Measurements from ENCODE around the gene KCND2.

Gene KCND2

DNA sequence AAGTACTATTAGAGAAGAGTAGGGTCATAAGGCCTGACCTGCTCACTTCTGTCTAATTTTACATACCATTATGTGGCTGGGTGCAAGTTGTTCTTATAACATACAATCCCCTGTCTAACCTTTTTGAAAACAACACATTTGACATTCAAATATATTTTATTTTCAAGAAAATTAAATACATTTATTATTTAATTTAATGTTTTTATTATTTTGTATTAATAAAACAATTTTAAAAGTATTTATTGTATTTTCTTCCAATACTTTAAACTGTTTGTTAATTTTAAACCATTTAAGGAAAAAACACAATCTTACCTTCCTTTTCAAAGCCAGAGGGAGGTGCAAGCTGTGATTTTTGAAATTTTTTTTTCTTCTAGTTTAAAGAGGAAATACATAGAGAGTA lies 232.8 kb downstream of the KCND2 start:
- Histone ChIP-seq H3K9ac (ENCODE audit: low read depth, low read length) (no peak overlapping the region), H2AFZ (ENCODE audit: low read depth, low read length) (no peak overlapping the region)

GRCh38 chr7:120512701-120513100 lies 239.7 kb downstream of the KCND2 start:
- H3K36me3 ChIP-seq (ENCODE audit: insufficient read depth, low read length): no peaks in the 10 kb centered on the region
- no peaks in the 10 kb centered on the region for H3K79me2 ChIP-seq (ENCODE audit: insufficient read depth, low read length)
- no peaks in the 10 kb centered on the region for H3K9me3 ChIP-seq (ENCODE audit: insufficient read depth, low read length, severe bottlenecking)
- no peak overlapping the region for H3K27ac ChIP-seq (ENCODE audit: low read length)
- no peak overlapping the region for H2AFZ ChIP-seq (ENCODE audit: low read depth, low read length)
- H3K27me3 ChIP-seq (ENCODE audit: insufficient read depth, low read length, poor library complexity): no peaks in the 10 kb centered on the region
- H4K20me1 ChIP-seq (ENCODE audit: insufficient read depth, low read length): no peaks in the 10 kb centered on the region
- H3K4me3 ChIP-seq (ENCODE audit: low read depth in 1 of 2, low read length in 2 of 2): no peak overlapping the region
- H3K4me2 ChIP-seq (ENCODE audit: insufficient read depth, low read length): no peak overlapping the region
- DNase-seq (no peak), ATAC-seq (ENCODE audit: insufficient read depth, low read depth) (no peak)
- H3K4me1 ChIP-seq (ENCODE audit: insufficient read depth, low read length): no peaks in the 10 kb centered on the region
- TF ChIP-seq, protein P1, sequence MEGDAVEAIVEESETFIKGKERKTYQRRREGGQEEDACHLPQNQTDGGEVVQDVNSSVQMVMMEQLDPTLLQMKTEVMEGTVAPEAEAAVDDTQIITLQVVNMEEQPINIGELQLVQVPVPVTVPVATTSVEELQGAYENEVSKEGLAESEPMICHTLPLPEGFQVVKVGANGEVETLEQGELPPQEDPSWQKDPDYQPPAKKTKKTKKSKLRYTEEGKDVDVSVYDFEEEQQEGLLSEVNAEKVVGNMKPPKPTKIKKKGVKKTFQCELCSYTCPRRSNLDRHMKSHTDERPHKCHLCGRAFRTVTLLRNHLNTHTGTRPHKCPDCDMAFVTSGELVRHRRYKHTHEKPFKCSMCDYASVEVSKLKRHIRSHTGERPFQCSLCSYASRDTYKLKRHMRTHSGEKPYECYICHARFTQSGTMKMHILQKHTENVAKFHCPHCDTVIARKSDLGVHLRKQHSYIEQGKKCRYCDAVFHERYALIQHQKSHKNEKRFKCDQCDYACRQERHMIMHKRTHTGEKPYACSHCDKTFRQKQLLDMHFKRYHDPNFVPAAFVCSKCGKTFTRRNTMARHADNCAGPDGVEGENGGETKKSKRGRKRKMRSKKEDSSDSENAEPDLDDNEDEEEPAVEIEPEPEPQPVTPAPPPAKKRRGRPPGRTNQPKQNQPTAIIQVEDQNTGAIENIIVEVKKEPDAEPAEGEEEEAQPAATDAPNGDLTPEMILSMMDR (IDR thresholded peaks at IDR 0.05; ENCODE audit: borderline replicate concordance, extremely low read depth, low read length, poor library complexity, severe bottlenecking): no peak
- TF ChIP-seq EZH2 (IDR thresholded peaks at IDR 0.05; ENCODE audit: borderline replicate concordance, low read depth, low read length, severe bottlenecking): no peak
- no peak overlapping the region for H3K9ac ChIP-seq (ENCODE audit: low read depth, low read length)

More for the DNA sequence above, 232.8 kb downstream of the KCND2 start:
- H3K4me3 ChIP-seq (ENCODE audit: low read depth in 1 of 2, low read length in 2 of 2): no peak overlapping the region
- H3K27ac ChIP-seq (ENCODE audit: low read length): no peak overlapping the region
- no peak overlapping the region for H3K4me2 ChIP-seq (ENCODE audit: insufficient read depth, low read length)
- no peak for DNase-seq
- no peaks in the 10 kb centered on the region for H3K4me1 ChIP-seq (ENCODE audit: insufficient read depth, low read length)
- no peaks in the 10 kb centered on the region for H3K9me3 ChIP-seq (ENCODE audit: insufficient read depth, low read length, severe bottlenecking)
- no peak for ATAC-seq (ENCODE audit: insufficient read depth, low read depth)
- H3K79me2 ChIP-seq (ENCODE audit: insufficient read depth, low read length): no peaks in the 10 kb centered on the region
- no peaks in the 10 kb centered on the region for H4K20me1 ChIP-seq (ENCODE audit: insufficient read depth, low read length)
- TF ChIP-seq EZH2 (IDR thresholded peaks at IDR 0.05; ENCODE audit: borderline replicate concordance, low read depth, low read length, severe bottlenecking): no peak
- TF ChIP-seq, protein P1 (IDR thresholded peaks at IDR 0.05; ENCODE audit: borderline replicate concordance, extremely low read depth, low read length, poor library complexity, severe bottlenecking): no peak
- H3K36me3 ChIP-seq (ENCODE audit: insufficient read depth, low read length): no peaks in the 10 kb centered on the region
- H3K27me3 ChIP-seq (ENCODE audit: insufficient read depth, low read length, poor library complexity): no peaks in the 10 kb centered on the region

- H3K9ac ChIP-seq (ENCODE audit: low read depth, low read length): no peak overlapping the region
- H4K20me1 ChIP-seq (ENCODE audit: insufficient read depth, low read length): no peaks in the 10 kb centered on the region
- H3K27me3 ChIP-seq (ENCODE audit: insufficient read depth, low read length, poor library complexity): no peaks in the 10 kb centered on the region
- no peaks in the 10 kb centered on the region for H3K36me3 ChIP-seq (ENCODE audit: insufficient read depth, low read length)
- no peak overlapping the region for H3K4me2 ChIP-seq (ENCODE audit: insufficient read depth, low read length)
- no peaks in the 10 kb centered on the region for H3K9me3 ChIP-seq (ENCODE audit: insufficient read depth, low read length, severe bottlenecking)
- no peak overlapping the region for H2AFZ ChIP-seq (ENCODE audit: low read depth, low read length)
- H3K27ac ChIP-seq (ENCODE audit: low read length): no peak overlapping the region
- ATAC-seq (ENCODE audit: insufficient read depth, low read depth) (no peak), DNase-seq (no peak)
- H3K79me2 ChIP-seq (ENCODE audit: insufficient read depth, low read length): no peaks in the 10 kb centered on the region
- H3K4me1 ChIP-seq (ENCODE audit: insufficient read depth, low read length): no peaks in the 10 kb centered on the region
- TF ChIP-seq EZH2 (IDR thresholded peaks at IDR 0.05; ENCODE audit: borderline replicate concordance, low read depth, low read length, severe bottlenecking): no peak
- TF ChIP-seq, protein P1 (IDR thresholded peaks at IDR 0.05; ENCODE audit: borderline replicate concordance, extremely low read depth, low read length, poor library complexity, severe bottlenecking): no peak
- H3K4me3 ChIP-seq (ENCODE audit: low read depth in 1 of 2, low read length in 2 of 2): no peak overlapping the region
Measured at GRCh38 chr7:120519224-120519623, 246.2 kb downstream of the KCND2 start.

Measured in DND-41 (cell line).